GM19372 (cell line): ENCODE measurements around the gene GFRA1.

Source experiments
- ATAC-seq: cut with Tn5 transposase; IDR thresholded peaks from one replicate; pipeline ENCODE4 v1.9.1; 2021; ENCODE audit warnings: mild to moderate bottlenecking, low read depth, moderate library complexity; ENCODE audit not compliant: unreplicated experiment

The GFRA1 gene

DNA sequence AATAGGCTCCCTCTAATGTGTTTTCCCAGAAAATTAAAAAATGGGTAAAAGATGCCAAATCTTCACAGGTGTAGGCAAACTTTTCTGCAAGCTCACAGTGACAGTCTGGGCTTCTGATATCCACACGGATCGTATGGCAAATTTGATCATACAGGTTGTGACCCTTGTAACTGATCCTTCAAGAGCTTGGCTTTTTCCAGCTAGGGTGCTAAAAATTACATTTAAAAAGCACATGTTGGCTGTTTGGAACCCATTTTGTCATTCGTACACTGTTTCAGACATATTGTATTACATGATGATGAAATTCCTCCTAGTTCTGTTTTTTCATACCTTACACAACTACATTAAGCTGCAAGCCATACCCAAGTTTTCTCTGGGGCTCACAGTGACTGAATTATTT is 138.7 kb downstream of the GFRA1 start:
- ATAC-seq = no peak

DNA sequence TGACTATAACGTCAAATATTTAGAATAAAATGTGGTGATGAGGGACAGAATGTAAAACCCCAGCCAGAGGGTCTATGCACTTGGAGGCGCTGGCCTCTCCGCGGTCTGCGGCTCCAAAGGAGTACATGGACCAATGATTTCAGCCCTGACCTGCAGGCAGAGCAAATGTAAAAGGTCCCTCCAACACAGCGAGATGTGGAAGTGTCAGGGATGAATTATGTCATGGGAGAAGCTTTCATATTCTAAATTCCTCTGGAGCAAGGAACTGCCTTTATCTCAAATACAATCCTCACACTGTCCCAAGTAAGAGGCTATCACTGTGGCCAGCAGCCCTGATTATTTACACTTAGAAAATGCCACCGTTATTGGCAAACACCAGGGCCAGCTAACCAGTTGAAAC is 139.4 kb downstream of the GFRA1 start:
- ATAC-seq = no peak

DNA sequence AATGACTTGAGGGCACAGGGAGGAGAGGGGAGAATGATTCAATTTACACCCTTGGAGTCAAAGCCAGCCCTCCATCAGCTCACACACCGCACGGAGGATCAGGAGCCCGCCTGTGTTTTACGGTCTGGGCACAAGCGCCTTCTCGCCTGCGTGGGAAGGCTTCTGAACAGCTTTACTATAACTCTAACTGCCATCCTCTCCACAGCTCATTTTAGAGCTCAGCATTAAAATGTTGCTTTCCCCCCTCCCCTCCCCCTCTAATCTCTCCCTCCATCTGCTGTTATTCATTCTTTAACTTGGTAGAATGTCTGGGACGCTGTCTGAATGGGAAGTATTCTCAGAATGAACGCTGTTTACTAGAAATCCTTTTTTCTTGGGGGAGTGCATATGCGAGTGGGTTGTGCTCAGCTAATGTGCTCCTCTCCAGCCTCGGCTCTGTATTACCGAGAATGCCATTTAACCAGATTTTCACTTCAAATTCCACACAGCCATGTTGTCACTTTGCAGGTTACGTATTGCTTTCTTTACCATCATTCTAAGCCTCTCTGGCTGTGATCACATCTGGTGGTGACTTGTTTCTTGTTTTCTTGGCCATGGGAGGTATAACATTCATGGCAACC is 140.1 kb downstream of the GFRA1 start:
- no peak for ATAC-seq

DNA sequence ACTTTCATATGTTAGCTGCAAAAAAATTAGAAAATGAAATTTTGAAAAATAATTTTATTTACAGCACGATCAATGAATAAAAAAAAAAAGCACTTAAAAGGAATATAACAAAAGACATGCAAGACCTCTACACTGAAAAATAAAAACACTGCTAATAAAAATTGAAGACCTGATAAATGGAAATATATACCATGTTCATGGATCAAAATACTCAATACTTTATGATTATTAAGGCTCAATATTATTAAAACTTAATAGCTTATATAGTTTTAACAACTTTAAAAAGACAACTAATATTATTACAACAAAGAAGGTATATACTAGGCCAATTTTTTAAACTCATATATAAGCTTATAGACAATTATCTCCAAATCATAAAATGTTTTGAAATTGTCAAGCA is 143.0 kb downstream of the GFRA1 start:
- ATAC-seq = no peak

DNA sequence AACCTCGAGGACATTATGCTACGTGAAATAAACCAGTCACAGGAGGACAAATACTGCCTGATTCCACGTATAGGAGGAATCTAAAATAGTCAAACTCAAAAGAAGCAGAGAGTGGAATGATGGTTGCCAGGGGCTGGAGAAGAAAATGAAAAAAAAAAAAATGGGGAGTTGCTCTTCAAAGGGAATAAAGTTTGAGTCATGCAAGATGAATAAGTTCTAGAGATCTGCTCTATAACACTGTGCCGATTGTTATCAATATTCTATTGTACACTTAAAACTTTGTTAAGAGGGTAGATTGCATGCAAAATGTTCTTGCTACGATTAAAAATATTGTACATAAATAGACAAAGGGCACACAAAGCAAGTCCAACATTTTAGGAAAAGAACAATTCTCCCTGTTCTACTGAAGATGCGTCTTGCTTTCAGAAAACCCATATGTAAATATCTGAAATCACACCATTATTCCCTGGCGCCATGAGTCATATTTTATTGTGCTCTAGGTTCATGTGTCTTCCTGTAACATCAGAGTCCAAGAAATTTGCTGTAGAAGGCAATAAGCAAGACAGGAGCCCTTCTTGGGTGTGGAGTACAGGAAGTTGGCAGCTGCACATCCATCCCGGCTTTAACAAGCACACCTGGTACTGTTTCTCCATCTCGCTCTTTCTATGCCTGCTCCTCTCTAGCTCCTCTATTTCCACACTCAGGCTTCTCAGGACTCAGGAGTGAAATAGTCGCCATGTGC is 145.9 kb downstream of the GFRA1 start:
- no peak for ATAC-seq

DNA sequence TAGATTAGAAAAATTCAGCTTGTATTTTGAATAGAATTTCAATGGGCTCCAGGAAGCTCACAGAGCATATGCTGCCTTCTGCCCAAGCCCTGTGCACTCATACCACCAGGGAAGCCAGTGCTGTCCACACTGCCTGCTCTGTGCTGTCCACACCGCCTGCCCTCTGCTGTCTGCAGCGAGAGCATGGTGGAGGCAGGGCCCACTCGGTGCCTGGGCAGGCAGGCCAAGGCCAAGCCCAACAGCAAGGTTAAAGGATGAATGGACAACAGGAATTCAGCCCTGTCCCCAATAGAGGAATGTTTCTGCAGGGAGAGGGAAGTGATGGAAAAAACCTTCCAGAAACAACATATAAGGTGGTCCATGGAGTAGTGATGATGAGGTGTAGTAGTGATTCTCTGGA is 146.8 kb downstream of the GFRA1 start:
- no peak for ATAC-seq

DNA sequence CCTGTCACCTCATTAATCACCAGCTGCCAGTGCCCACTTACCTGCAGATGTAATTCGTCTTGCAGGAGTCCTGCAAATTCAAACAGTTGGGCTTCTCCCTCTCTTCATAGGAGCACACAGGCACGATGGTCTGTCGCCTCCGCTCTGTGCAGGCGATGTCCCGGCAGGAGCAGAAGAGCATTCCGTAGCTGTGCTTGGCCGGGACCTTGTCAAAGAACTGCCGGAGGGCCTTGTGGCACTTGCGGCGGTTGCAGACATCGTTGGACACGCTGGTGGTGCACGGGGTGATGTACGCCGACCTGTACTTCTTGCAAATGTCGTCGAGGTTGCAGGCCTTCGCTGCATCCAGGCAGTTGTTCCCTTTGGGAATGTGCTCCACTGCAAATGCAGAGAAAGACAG is 147.8 kb downstream of the GFRA1 start:
- ATAC-seq = no peak

DNA sequence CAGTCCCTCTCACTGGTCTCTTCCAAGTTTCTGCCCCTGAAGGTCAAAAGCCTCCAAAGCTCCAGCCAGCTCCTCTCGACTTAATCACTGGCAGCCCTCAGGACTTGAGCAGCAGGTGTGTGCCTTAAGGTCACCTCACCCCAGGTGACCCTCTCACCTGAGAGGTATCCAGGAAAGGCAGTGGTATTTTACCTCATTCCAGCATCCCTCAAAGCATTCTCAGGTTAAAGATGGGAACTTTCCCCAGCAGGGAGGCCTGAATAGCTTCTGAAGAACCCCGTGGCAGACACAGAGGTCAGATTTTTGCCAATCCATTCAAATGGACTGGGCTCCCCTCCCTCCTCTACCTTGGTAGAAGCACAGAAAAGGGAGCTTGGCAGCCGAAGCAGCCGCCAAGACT is 148.2 kb downstream of the GFRA1 start:
- ATAC-seq = no peak

DNA sequence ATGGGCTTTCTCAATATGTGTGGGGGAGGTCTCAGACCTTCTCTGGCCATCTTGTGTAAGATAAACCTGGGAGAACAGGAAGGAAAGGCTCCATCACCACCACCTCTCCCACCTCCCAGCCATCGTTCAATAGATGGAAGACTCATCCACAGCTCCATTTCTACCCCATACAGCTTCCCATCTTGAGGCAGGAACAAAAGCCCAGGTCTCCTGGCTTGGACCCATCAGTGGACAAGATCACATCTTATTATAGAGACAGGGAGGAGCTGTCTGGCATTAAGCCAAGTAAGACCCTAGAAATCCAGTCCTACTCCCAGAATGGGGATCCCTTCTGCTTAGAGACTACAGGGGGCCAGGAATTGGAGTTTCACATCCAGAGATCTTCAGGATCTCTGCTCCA is 150.3 kb downstream of the GFRA1 start:
- ATAC-seq = no peak

DNA sequence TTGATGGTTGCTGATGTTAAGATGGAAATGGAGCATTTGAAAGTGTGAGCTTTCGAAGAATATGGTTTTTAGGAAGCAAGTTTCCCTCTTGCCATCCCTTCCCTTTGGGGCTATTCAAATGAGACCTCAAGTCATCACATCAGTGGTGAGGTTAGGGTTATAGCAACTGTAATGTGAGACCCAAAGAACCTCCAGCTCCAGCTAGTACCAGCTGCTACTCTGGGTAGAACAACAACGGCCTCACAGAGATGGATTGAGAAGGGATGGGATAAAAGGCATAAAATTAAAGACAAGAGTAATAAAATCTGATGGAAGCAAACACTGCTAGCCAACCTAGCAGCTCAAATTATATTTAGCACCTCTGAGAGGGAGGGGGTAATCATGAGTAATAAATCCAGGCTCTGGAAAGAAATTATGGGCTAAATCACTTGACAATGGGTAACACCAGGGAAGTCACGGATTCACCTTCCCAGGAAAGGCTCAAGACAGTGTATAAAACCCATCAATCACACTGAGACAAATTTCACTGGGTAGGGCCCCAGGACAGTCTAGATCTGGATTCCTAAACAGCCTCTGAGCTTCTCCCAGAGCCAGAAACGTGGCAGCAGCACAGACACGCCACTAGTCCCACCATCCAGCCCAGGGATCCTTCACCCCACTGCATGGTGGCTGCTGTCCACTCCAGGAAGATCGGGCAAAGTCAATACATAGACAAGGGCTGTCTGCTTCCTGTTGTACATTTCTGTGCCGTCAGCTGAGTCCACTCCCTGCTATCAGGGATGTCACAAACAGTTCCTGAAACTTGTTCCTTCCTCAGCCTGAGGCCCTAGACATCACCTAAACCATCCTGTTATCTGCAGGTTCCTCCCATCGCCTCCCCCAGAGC is 151.1 kb downstream of the GFRA1 start:
- no peak for ATAC-seq

DNA sequence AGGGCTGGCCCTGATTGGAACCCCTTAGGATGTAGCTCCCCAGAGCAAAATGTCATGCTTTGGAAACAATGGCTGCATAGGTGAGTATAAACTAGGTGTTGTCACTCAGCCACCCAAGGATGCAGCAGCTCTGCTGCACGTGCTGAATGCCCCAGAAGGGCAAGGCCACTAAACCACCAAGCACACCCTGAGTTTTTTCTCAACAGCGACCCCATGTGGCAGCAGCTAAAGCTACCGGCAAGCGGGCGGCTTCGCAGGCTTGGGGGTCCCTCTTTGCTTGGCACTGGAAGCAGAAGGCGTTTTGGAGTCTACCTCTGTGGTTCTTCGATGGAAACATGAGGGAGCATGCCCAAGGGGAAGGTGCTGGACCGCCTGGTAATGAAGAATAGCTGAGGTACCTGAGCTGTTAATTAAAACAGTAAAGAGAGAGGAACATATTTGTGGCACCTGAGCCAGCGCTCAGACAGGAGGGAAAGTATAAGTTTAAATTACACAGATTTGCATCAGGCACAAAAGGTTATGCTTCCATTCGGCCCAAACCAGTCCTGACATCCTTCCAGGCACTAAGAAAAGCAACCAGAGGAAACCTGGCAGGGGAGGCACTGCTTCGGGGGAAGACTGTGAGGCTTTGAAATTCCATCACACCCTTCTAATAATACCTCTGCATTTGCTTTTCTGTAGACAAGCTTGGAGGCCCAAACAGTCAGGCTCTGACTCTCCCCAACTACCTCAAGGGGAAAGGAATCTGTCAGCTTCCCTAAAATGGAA is 152.1 kb downstream of the GFRA1 start:
- ATAC-seq = no peak

DNA sequence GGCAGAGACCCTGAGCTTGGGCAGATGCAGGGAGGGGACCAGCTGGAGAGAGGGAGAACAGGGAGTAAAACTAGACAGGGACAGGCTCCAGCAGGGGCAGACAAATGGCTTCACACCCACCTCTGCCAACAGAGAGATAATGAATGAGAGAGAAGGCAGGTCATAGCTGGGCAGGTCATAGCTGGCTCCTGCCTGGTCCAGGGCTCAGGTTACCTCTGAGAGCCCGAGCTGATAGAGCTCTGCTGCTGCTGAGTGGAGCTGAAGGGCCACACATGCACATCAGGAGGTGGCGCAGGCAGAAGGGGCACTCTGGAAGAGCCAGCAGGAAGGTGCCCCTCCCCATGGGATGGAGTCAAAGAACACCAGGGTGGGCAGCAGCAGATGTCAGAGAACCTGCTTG is 154.2 kb downstream of the GFRA1 start:
- no peak for ATAC-seq

DNA sequence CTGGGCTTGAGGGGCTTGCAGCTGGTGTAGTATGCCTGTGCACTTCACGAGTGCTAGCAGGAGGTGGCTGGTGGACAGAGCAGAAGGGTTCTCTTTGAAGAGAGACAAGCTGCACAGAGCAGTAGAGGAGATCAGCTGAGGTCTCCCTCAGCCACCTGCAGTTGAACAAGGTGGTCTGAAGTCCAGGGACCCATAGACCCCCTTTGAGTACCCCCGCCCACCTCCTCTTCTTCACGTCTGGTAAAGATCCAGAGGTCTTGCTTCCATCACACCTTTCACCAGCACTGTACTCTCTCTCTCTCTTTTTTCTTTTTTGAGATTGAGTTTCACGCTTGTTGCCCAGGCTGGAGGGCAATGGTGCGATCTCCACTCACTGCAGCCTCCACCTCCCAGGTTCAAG is 157.2 kb downstream of the GFRA1 start:
- ATAC-seq = no peak

DNA sequence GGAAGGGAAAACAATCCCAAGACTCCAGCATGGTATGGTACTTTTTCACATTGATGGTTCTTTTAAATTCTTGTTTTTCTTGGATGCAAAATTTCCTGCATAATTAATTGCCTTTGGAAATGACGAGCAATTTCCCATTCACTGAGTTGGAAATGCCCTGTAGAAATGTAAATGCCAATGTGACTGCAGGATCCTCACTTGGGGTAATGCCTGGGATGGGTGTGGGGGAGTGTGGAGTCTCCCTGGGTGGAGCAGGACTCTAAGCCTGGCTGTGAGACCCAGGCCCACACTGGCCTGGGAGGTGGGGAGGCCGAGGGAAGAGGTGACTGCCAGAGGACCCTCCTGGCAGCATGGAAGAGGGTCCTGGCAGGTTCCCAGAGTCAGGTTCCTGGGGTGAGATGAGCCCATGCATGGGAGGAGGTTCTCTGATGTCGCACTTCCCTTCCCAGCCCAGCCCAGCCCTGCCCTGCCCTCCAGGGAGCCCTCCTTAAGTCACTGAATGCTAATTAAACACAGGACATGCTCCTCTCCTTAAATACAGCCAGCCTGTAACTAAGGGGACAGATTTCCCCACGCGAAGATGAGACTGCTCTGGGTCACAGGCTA is 157.9 kb downstream of the GFRA1 start:
- no peak for ATAC-seq

DNA sequence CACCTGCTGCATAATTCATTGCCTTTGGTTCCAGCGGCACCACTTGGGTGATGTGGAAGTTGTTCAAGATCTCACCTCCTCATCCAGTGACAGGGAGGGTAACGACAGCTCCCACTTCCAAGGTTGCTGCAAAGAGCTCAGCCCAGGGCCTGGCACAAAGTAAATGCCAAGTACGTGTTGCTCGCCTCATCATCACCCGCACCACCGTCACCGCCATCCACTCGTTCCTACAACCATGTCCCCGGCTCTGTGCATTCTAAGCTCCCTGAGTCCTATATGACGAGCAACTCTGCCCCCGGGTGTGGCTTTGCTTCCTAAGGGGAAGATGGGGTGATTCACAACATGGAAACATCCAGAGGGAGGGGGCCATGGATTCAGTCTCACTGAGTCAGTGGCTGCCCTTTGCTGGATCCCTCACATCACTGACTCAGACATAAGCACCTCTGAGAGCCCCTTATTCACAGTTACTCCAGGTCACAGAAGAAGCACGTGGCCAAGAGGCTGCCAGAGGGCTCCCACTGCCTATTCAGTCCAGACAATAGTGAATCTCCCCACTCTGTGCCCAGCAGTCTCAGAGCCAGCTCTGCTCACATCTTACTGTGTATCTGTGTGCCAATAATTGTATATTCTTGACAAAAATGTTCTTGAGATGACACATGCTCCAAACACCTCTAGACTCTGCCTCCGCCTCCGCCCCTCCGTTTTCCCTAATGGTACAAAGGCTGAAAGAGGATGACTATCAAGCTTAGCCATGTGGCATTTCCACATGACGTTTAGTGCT is 159.1 kb downstream of the GFRA1 start:
- no peak for ATAC-seq

DNA sequence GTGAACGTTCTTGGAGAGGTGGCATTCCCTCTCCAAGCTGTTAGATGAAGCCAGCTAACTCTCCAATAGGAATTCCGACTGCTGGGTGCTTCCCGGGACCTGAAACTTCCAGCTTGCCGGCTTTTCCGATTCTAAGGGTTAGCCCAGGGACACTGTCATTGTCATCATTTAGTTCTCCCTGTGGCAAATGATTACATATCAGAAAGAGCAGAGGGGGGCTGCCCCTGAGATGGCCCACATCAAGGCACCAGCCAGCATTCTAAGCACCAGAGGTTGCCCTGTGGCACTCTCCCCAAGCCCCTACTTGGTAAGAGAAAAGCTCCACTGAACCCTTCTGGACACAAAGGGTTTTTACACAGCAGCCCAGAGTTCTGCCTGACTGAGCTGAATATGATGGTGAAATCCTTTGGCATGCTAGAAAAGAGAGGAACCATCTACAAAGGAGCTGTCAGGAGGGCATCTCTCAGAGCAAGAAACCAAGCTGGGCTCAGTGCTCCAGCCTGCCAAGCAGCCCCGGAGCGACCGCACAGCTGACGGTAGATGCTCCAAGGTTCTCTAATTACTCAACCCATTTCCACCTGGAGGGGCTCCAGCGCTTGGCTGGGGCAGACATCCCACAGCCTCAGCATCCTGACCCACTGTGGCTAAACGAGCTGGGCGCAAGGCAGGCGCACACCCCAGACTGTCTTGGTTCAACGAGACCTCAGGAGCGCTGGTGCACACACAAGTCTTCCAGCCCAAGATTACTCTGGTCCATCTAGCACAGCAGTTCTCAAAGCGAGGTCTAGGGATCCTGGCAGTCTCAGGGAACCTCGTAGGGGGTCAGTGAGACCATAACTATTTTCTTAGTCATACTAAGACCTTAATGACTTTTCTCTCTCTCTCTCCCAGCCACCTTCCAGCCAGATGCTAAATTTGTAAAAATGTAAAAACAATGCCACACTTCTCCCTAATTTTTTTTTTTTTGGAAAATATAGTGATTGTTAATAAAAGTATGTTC is 160.5 kb downstream of the GFRA1 start:
- no peak for ATAC-seq

DNA sequence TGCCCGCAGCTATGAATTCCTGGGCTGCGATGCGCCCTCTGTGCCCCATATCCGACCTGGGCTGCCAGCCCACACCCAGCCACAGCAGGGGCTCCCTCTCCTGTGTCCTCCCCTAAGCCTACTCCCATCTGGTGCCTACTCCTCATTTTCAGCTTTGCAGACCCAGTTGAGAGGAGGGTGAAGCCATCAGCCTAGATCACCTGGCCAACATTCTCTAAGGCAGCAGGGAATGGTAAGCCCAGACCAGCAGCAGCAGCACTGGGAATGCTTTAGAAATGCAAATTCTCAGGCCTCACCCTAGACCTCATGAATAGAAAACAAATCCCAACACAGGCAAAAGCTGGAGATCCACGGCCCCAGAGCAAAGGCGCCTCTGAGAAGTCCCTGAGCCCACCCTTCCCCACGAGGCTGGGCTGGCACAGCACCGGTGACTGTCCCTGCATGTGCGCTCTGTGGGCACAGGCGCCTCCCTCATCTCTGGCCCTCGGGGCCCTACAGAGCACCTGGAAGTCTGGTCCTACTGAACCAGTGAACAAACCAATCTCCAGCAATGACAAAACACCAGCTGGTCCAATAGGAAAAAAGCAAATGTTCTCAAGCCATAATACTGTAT is 161.4 kb downstream of the GFRA1 start:
- no peak for ATAC-seq

DNA sequence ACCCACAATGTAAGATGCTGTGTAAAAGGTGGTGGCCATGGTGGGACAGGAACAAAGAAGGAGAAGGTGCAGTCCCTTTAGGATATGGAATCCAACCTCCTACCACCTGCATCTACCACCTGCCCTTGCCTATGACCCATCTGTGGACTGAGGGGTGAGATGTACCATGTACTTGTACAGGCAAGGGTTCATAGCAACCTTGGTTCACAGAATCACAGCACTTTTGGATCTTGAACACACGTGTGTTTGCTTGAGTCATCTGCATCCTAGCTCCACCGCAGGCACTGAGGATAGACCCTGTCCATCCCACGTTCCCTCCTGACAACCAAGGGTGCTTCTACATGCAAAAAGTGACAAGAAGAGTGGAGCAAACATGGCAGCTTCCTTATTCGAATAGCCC is 162.3 kb downstream of the GFRA1 start:
- no peak for ATAC-seq
